ENCODE data around the gene ZNF277. TPM values are rescaled to one million over a fixed set of nuclear protein-coding genes. Genes with fewer than 3 reads are reported as not detected.

The ZNF277 gene
- total RNA-seq, 1 experiment from 2014 or later, result 13.1 TPM

- no peak overlapping the region for H3T11ph ChIP-seq (ENCODE audit: low read length)
- H3K36me3 Mint-ChIP-seq (ENCODE audit: insufficient read depth in 1 of 3, low read depth in 3 of 3), result peaks cover 0 to 3% (median 0%) of the 10 kb centered on the region in 3 experiments; a peak in 1 of 7 replicates
Observed at GRCh38 chr7:112172870-112173567, 33.5 kb upstream of the ZNF277 start.

More at GRCh38 chr7:112172870-112173567, 33.5 kb upstream of the ZNF277 start:
- H3K4me2 ChIP-seq (ENCODE audit: insufficient read depth, insufficient read length, low read length), result no peak overlapping the region
- Mint-ChIP-seq H3K4me1 (peaks cover 10 to 17% of the 10 kb centered on the region in 2 experiments), H3K27ac (no peak overlapping the region), H3K4me3 (no peak overlapping the region), H3K9me3 (no peaks in the 10 kb centered on the region), H3K27me3 (ENCODE audit: low read depth) (no peaks in the 10 kb centered on the region)
- DNase-seq, result no peak
- TF ChIP-seq CTCF (conservative IDR thresholded peaks at IDR 0.05), result no peak
- no CpG with 5 or more reads among the region's 8 CpGs for WGBS (ENCODE audit: extremely low coverage, insufficient read length, low lambda C conversion rate)
- H3K9me3 ChIP-seq (ENCODE audit: control insufficient read depth, low read depth, low read length), result no peaks in the 10 kb centered on the region
- no peak overlapping the region for H4K5ac ChIP-seq (ENCODE audit: insufficient read length, low read depth, low read length)
- H3K9ac ChIP-seq (ENCODE audit: extremely low read depth, insufficient read length, low read length), result no peak overlapping the region
- no peak overlapping the region for H3K27ac ChIP-seq (ENCODE audit: insufficient read length, low read depth, low read length)
- H2BK15ac ChIP-seq (ENCODE audit: low read depth, low read length), result no peak overlapping the region
- H4K8ac ChIP-seq (replicated peaks; ENCODE audit: insufficient read length, low read depth, low read length), result no peak overlapping the region
- H4K91ac ChIP-seq (ENCODE audit: insufficient read length, low read depth, low read length), result no peak overlapping the region
- no peaks in the 10 kb centered on the region for H4K20me1 ChIP-seq (ENCODE audit: control insufficient read depth, insufficient read depth, insufficient read length)
- H2AK5ac ChIP-seq (ENCODE audit: insufficient read length, low read length), result no peak overlapping the region
- no peak overlapping the region for H3K56ac ChIP-seq (ENCODE audit: insufficient read length, low read depth, low read length)
- H3K79me1 ChIP-seq (ENCODE audit: insufficient read depth, low read depth, low read length, poor library complexity, severe bottlenecking), result no peaks in the 10 kb centered on the region
- no peak overlapping the region for H3K14ac ChIP-seq (ENCODE audit: insufficient read depth, low read length)
- no peak overlapping the region for H3K23ac ChIP-seq (ENCODE audit: insufficient read length, low read depth, low read length)
- H3K23me2 ChIP-seq (ENCODE audit: insufficient read length, low read depth, low read length, poor library complexity, severe bottlenecking), result no peaks in the 10 kb centered on the region
- no peaks in the 10 kb centered on the region; the same call in 1 of the 2 replicates for H3K4me1 ChIP-seq (ENCODE audit: insufficient read depth, low read length)
- H3K27me3 ChIP-seq (ENCODE audit: insufficient read depth, low read length), result no peaks in the 10 kb centered on the region
- H2BK5ac ChIP-seq (ENCODE audit: insufficient read length, low read length), result no peak overlapping the region
- H3K18ac ChIP-seq (ENCODE audit: insufficient read length, low read depth, low read length), result no peak overlapping the region
- H3K79me2 ChIP-seq (ENCODE audit: insufficient read depth, low read length), result peaks cover 9% of the 10 kb centered on the region; the same call in 1 of the 2 replicates
- H2AFZ ChIP-seq (ENCODE audit: low read length), result no peak overlapping the region
- H2BK12ac ChIP-seq (ENCODE audit: insufficient read length, low read depth, low read length), result no peak overlapping the region
- H2BK120ac ChIP-seq (ENCODE audit: low read depth, low read length, poor library complexity, severe bottlenecking), result no peak overlapping the region
- no peak overlapping the region for H3K4ac ChIP-seq (ENCODE audit: low read depth, low read length)
- no peak overlapping the region for H2BK20ac ChIP-seq (ENCODE audit: low read depth, low read length, poor library complexity, severe bottlenecking)

Measured in H9 (cell line).